Colonic mucosa (tissue), 4 donors: Measurements from ENCODE around the gene UQCR11. TPM values are rescaled to one million over a fixed set of nuclear protein-coding genes. Genes with fewer than 3 reads are reported as not detected.

Experiments used
- DNase-seq: peaks from one replicate; pipeline ENCODE4 v3.0.0-alpha.2; 2020
- H3K27ac ChIP-seq: fragments of 200-600 bp; one replicate; pipeline ENCODE4 v1.8.0; 2021
- H3K27me3 ChIP-seq: fragments of 200-600 bp; one replicate; pipeline ENCODE4 v1.8.0; 2021
- H3K36me3 ChIP-seq: fragments of 200-600 bp; one replicate; pipeline ENCODE4 v1.8.0; 2021
- H3K4me1 ChIP-seq: fragments of 200-600 bp; one replicate; pipeline ENCODE4 v1.8.0; 2021; ENCODE audit warnings: mild to moderate bottlenecking
- H3K4me3 ChIP-seq: fragments of 200-600 bp; one replicate; pipeline ENCODE4 v1.8.0; 2021
- H3K9ac ChIP-seq, 2 donors: one replicate each; pipeline ENCODE4 v1.7.0; 2013; ENCODE audit warnings: control low read depth in 2 of 2, low read depth in 2 of 2, low read length in 2 of 2
- H3K9me3 ChIP-seq: fragments of 200-600 bp; one replicate; pipeline ENCODE4 v1.8.0; 2021
- intact Hi-C: fragments of 100-400 bp; cut with DNase I; formaldehyde crosslinking; loops from one replicate; pipeline ENCODE4 v1.14.1; 2022
- total RNA-seq, 2 donors: library from RNA; stranded (reverse); fragmentation: NEBNext Ultra II Directional in 1 of 2; extraction: Animal tissue kit (Norgen Biotek cat#: 25700) in 1 of 2; gene quantifications; one replicate each; pipeline ENCODE4 v1.2.1, GENCODE V29; 2021
- TF ChIP-seq, protein P1 (sequence below): fragments of 200-600 bp; IDR thresholded peaks from one replicate; pipeline ENCODE4 v1.8.0; 2022; ENCODE audit warnings: antibody characterized with exemption, mild to moderate bottlenecking
- donor health status: healthy.
- donor health status: DM: no; HTN: no; CAD: no.
- donor health status: DM: no; HTN: no; CAD: no.

Gene UQCR11
- total RNA-seq, 2 donors from 2014 or later, result 325 to 336 TPM

DNA sequence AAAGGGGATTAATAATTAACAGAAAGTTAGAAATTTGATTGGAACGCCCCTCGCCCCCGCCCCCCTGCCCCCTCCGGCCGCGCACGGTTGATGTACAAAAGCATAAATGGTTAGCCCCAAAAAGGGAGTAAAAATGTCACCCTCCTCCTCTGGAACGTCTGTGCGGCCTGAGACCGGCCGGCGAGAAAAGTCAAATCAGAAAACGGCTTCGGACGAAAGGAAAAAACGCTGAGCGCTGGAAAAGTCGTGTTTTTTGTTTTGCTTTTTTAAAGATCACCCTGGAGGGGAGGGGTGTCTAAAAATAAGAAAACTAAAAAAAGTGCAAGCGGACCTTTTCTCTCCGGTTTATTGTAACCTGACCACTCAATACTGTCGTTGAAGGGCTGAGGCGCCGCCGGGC lies 50.3 kb downstream of the UQCR11 start:
- H3K27ac ChIP-seq, result no peak overlapping the region
- TF ChIP-seq, protein P1, sequence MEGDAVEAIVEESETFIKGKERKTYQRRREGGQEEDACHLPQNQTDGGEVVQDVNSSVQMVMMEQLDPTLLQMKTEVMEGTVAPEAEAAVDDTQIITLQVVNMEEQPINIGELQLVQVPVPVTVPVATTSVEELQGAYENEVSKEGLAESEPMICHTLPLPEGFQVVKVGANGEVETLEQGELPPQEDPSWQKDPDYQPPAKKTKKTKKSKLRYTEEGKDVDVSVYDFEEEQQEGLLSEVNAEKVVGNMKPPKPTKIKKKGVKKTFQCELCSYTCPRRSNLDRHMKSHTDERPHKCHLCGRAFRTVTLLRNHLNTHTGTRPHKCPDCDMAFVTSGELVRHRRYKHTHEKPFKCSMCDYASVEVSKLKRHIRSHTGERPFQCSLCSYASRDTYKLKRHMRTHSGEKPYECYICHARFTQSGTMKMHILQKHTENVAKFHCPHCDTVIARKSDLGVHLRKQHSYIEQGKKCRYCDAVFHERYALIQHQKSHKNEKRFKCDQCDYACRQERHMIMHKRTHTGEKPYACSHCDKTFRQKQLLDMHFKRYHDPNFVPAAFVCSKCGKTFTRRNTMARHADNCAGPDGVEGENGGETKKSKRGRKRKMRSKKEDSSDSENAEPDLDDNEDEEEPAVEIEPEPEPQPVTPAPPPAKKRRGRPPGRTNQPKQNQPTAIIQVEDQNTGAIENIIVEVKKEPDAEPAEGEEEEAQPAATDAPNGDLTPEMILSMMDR, result no peak
- intact Hi-C loops, result no loop called here
- no peak overlapping the region for H3K9ac ChIP-seq
- H3K36me3 ChIP-seq, result no peaks in the 10 kb centered on the region
- H3K9me3 ChIP-seq, result no peaks in the 10 kb centered on the region
- no peak overlapping the region for H3K4me3 ChIP-seq
- DNase-seq, result no peak
- H3K27me3 ChIP-seq, result no peaks in the 10 kb centered on the region
- H3K4me1 ChIP-seq, result no peaks in the 10 kb centered on the region

DNA sequence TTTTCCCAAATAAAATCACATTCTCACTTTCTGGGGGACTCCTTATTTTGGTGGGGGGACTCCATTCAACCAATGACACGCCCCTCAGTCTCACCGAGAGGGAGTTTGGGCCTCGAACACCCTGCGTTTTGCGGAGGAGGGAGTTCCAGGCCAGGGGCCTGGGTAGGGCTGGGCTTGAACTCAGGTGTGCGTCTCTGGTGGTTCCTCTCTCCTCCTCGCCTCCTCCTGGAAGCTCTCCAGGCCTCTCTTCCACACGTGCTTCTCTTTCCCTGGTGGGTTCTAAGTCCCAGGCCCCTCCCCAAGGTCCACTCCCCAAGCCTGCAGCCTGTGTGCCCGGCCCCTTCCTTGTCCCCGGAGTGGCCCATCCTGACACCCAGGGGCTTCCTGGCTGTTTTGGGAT lies 51.8 kb downstream of the UQCR11 start:
- TF ChIP-seq, protein P1, result no peak
- no peak overlapping the region for H3K9ac ChIP-seq
- no peak overlapping the region for H3K27ac ChIP-seq
- no peaks in the 10 kb centered on the region for H3K9me3 ChIP-seq
- H3K27me3 ChIP-seq, result no peaks in the 10 kb centered on the region
- no peaks in the 10 kb centered on the region for H3K4me1 ChIP-seq
- DNase-seq, result no peak
- intact Hi-C loops, result no loop called here
- no peak overlapping the region for H3K4me3 ChIP-seq
- H3K36me3 ChIP-seq, result no peaks in the 10 kb centered on the region

DNA sequence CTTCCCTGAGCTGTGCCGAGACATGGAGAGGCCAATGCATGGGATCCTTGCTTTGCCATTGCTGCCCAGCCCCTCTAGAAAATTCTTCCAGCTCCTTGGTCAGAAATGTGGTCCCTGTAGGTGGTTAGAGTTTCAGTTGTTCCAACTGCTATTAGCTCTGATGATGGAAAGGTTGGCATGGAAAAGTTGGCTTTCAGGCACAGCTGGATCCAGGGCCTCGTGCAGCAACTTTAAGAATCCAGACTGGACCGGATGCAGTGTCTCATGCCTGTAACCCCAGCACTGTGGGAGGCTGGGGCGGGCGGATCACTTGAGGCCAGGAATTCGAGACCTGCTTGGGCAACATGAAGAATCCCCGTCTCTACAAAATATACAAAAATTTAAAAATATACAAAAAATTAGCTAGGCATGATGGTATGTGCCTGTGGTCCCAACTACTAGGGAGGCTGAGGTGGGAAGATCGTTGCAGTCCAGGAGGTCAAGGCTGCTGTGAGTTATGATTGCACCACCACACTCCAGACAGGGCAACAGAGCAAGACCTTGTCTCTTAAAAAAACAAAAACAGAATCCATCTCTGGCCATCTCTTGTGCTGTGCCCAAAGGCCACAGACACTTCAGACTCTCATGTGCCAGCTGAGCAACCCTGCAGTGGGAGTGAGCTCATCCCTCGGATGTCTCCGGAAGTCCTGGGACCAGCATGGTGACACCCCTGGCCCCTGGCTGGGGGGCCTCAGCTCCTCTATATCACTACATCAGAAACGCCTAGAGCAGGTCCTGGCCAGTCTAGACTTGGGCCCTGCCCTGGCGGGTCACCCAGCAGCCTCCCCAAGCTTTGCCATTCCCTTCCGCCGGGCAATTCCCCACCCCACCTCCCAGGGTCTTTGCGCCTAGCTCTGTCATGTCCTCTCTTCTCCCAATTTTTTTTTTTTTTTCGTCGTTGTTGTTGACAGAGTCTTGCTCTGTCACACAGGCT lies 53.9 kb downstream of the UQCR11 start:
- Histone ChIP-seq H3K36me3 (no peaks in the 10 kb centered on the region), H3K4me1 (no peaks in the 10 kb centered on the region), H3K9me3 (no peaks in the 10 kb centered on the region), H3K27ac (no peak overlapping the region), H3K27me3 (no peaks in the 10 kb centered on the region), H3K9ac (no peak overlapping the region), H3K4me3 (no peak overlapping the region)
- no peak for DNase-seq
- intact Hi-C loops, result no loop called here
- TF ChIP-seq, protein P1, result no peak

DNA sequence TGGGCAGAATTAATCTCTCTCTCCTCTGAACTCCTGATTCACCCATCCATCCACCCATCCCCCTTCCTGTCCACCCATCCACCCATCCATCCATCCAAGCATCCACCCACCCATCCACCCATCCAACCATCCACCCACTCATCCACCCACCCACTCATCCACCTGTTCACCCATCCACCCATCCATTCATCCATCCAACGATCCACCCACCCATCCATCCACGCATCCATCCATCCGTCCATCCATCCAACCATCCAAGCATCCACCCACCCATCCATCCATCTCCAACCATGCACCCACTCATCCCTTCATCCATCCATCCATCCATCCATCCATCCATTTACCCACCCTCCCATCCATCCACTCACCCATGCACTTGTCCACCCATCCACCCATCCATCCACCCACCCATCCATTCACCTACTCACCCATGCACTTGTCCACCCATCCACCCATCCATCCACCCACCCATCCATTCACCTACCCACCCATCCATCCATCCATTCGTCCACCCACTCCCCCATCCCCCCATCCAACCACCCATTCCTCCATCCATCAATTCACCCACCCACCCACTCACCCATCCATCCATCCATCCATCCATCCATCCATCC lies 55.8 kb downstream of the UQCR11 start:
- TF ChIP-seq, protein P1, result no peak
- H3K9ac ChIP-seq, result no peak overlapping the region
- intact Hi-C loops, result no loop called here
- no peak for DNase-seq
- no peaks in the 10 kb centered on the region for H3K9me3 ChIP-seq
- no peak overlapping the region for H3K4me3 ChIP-seq
- H3K36me3 ChIP-seq, result no peaks in the 10 kb centered on the region
- H3K27ac ChIP-seq, result no peak overlapping the region
- H3K4me1 ChIP-seq, result no peaks in the 10 kb centered on the region
- no peaks in the 10 kb centered on the region for H3K27me3 ChIP-seq

Other genes with a start within 250 kb of the UQCR11 start
- gene NDUFS7, start 221.6 kb downstream of the UQCR11 start, total RNA-seq, result 100 to 1,000 TPM; 192 to 244 TPM
- 1 to 10 TPM; 3.3 to 3.7 TPM for gene GAMT, start 203.9 kb downstream of the UQCR11 start, total RNA-seq
- 100 to 1,000 TPM in 1 of 2 donors, 10 to 100 TPM in 1; 92.9 to 210 TPM for gene DAZAP1, start 197.9 kb downstream of the UQCR11 start, total RNA-seq
- 1,000 to 10,000 TPM; 1,055 to 1,445 TPM for gene RPS15, start 167.1 kb downstream of the UQCR11 start, total RNA-seq
- under 1 TPM; 0.05 to 0.42 TPM for gene APC2, start 155.3 kb downstream of the UQCR11 start, total RNA-seq
- gene C19orf25, start 126.2 kb downstream of the UQCR11 start, total RNA-seq, result 10 to 100 TPM; 27.3 to 46.9 TPM
- 1 to 10 TPM; 4.1 to 5.8 TPM for gene PCSK4, start 115.1 kb downstream of the UQCR11 start, total RNA-seq
- 1 to 10 TPM; 5.0 to 6.4 TPM for gene REEP6, start 114.3 kb downstream of the UQCR11 start, total RNA-seq
- 1 to 10 TPM; 2.2 to 7.3 TPM for gene ADAMTSL5, start 92.4 kb downstream of the UQCR11 start, total RNA-seq
- gene PLK5, start 81.4 kb downstream of the UQCR11 start, total RNA-seq, result not detected
- gene MEX3D, start 37.1 kb downstream of the UQCR11 start, total RNA-seq, result 10 to 100 TPM; 31.9 to 54.3 TPM
- 100 to 1,000 TPM in 1 of 2 donors, 10 to 100 TPM in 1; 44.9 to 109 TPM for gene MBD3, start 12.6 kb downstream of the UQCR11 start, total RNA-seq
- gene TCF3, start 47.2 kb upstream of the UQCR11 start, total RNA-seq, result 100 to 1,000 TPM in 1 of 2 donors, 10 to 100 TPM in 1; 64.2 to 114 TPM
- under 1 TPM in 1 of 2 donors, not detected in 1; 0.05 TPM for gene ONECUT3, start 148.0 kb upstream of the UQCR11 start, total RNA-seq
- gene ATP8B3, start 206.8 kb upstream of the UQCR11 start, total RNA-seq, result under 1 TPM; 0.15 to 0.42 TPM
- gene REXO1, start 243.0 kb upstream of the UQCR11 start, total RNA-seq, result 10 to 100 TPM; 42.0 to 51.7 TPM